Measurements from ENCODE around the gene IQSEC1. TPM values are rescaled to one million over a fixed set of nuclear protein-coding genes. Genes with fewer than 3 reads are reported as not detected.

Gene IQSEC1
- total RNA-seq, 1 donor from 2014 or later = 9.4 TPM

DNA sequence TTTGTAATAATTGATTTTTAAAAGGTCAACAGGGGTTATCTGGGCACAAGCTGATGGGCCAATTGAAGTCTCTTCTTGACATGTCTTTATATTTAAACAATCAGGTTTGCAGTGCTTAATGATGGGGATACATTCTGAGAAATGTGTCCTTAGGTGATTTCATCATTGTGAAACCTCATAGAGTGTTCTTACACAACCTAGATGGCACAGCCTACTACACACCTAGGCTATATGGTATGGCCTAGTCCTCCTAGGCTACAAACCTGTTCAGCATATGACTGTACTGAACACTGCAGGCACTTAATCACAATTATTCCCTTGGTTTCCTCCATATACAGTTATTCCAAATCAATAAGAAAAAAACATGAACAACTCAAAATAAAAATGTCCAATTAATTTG, 75.8 kb downstream of the IQSEC1 start:
- ATAC-seq = no peak

DNA sequence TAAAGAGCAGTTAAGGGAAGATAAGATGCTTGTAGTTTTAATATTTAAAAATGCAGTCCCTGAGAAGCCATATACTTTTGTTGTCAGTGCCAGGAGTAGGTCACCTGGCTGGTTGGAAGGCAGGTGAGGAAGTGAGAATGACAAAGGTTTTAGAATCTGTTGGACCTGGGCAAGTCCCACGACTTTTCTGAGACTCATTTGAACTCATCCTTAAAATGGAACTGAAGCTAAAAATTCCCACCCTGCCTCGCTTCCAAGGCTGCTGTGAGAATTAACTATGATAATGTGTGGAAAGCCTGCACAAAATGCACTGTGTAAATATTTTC, 77.1 kb downstream of the IQSEC1 start:
- ATAC-seq = no peak

GRCh38 chr3:12995389-12996180, 77.6 kb downstream of the IQSEC1 start:
- no peak for ATAC-seq

DNA sequence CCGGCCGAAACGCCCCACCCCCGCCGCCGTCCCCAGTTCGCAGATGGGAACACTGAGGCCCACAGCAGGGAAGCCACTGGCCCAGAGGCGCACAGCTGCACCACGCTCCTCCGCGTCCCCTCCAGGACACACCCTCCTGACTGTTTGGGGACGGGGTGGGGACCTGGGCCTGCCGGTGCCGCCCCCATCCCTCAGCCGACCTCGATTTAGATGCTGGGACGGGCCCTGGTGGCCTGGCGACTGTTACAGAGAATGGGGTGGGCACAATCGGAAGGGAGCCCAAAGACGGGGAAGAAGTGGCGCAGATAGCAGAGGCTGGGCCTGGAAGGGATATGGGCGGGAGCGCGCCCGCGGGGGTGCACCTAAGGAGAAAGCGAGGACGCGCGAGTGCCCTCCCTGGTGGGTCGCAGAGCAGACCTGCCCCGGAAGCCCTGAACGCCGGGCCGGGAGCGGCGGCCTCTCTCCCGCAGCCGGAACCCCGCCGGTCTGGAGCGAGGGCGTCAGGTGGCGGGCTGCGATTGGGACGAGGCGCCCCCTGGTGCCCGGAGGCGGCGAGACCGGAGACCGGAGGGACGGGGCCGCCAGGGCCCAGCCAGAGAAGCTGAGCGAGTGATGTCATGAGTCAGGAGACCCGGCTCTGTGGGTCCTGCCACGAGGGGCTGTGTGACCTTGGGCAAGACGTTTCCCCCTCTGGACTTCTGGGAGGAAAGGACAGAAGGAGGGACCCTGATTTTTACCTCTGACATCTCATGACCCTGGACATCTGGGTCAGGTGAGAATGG, 78.4 kb downstream of the IQSEC1 start:
- ATAC-seq = peak; percentile 73

GRCh38 chr3:12994357-12994606, 78.9 kb downstream of the IQSEC1 start:
- ATAC-seq = peak; percentile 43

GRCh38 chr3:12993517-12994356, 79.5 kb downstream of the IQSEC1 start:
- ATAC-seq = no peak

- no peak for ATAC-seq
Observed at GRCh38 chr3:12992629-12993516, 80.4 kb downstream of the IQSEC1 start.

GRCh38 chr3:12991861-12992281, 81.4 kb downstream of the IQSEC1 start:
- no peak for ATAC-seq

DNA sequence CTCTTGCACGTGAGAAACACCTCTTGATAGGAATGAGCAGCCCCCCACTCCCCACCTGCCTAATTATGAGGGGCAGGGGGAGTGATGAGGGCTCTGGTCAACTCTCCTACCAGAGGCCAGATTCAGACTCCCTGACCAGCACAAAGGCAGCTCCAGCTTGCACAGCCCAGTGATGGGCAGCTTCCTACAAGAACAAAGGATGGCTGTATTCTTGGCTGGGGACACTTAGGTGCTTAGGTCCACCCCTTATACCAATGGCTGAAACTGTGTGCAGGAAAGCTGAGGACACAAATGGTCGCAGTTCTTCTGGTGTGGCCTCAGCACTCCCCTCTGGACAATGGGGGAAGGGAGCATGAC, 81.8 kb downstream of the IQSEC1 start:
- ATAC-seq = no peak

GRCh38 chr3:12990781-12991480, 82.3 kb downstream of the IQSEC1 start:
- ATAC-seq = no peak

DNA sequence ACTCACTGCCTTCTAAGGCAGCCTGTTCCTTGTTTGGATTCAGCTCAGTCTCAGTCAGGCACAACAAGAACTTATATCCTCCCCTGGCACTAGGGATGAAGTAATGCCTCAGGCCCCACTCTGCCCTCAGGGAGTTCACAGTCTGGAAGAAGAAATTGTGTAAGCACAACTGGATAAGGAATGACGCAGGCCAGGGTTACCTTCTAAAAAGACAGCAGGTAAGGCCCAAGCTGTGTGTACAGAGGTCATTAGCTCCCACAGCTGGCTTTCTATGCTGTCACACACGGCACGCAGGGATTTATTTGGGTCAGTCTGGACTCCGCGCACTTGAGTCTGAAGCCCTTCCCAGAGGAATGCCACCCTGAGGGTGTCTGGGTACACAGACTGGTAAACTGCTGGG, 82.9 kb downstream of the IQSEC1 start:
- ATAC-seq = no peak

- ATAC-seq = no peak
Observed at GRCh38 chr3:12988728-12989454, 84.3 kb downstream of the IQSEC1 start.

DNA sequence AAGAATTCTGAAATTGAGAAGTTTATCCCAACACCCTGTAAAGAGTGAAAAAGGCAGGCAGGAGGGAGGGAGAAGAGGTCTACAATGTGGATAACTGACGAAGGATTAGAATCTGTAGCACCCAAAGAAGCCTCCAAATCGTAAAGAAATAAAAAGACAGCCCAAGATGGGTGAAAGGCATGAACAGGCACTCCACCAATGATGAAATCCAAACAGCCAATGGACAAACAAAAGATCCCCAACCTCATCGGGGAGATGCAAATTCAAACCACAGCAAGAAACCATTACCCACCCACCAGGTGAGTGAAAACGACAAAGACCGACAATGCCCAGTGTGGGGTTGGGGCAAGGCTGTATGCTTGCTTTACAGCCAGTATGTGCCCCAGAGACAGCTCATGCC, 85.6 kb downstream of the IQSEC1 start:
- no peak for ATAC-seq

DNA sequence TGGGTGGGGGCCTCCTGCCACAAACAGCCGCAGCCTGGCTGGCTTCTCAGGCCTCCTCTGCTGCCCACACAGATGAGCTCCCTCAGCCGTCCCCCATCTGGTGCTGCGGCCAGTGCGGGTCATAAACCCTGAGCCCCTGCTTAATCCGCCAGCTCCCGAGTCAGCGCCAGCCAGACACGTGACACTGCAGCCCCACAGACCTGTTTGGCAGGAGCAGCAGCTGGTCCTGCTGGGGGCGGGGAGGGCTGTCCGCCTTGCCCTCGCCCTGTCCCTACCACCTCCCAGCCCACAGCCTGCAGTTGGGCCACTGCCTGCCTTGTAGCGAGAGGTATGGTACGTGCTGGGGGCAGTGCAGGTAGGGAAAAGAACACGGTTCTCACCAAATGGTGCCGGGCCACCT, 86.2 kb downstream of the IQSEC1 start:
- ATAC-seq = peak; percentile 53

GRCh38 chr3:12986521-12986920, 86.7 kb downstream of the IQSEC1 start:
- no peak for ATAC-seq

DNA sequence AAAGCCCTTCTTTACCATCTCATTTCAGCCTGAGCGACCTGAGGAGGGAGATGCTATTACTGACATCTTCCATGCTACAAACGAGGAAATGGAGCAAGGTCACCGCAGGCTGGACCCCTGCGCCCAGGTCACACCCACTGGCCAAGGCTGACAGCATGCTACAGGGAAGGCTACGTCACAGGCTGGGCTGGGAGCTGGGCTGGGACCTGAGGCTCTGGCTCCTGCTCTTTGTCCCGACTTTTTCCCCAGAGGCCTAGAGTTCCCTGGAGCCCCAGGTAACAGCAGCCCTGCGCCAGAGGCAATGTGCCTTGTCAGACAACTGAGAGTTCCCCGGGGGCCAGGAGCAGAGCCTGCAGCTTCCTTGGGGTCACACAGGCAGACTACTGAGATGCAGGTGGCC, 87.2 kb downstream of the IQSEC1 start:
- ATAC-seq = no peak

GRCh38 chr3:12985148-12985547, 88.1 kb downstream of the IQSEC1 start:
- no peak for ATAC-seq

GRCh38 chr3:12984023-12984823, 89.0 kb downstream of the IQSEC1 start:
- ATAC-seq = peak; percentile 75

- no peak for ATAC-seq
Observed at GRCh38 chr3:12983319-12983718, 89.9 kb downstream of the IQSEC1 start.

DNA sequence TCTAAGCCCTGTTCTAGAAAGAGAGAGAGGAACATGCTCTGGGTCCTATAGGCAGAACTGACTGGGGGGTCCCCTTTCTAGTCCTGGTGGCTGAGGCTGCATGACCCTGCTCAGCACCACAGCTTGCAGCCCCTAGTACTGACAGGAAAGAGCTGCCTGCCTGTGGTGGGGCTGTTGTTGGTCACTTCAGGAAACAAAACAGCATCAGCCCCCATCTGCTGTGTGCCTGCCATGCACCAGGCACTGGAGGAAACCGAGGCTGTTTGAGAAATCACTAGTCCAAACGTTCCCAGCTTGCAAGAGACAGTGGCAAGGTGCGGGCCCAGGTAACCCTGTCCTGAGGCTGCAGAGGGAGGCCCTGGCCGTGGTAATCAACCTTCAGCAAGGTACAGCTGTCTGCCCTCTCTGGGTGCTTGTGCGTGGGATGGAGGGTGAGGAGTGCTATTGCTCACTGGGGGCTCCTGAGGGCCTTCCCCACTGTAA, 90.6 kb downstream of the IQSEC1 start:
- no peak for ATAC-seq

All from esophagus mucosa (tissue), 1 donor.